SK-N-SH (cell line): ENCODE results near the gene WFDC9. TPM values are rescaled to one million over a fixed set of nuclear protein-coding genes. Genes with fewer than 3 reads are reported as not detected.

Experiments
- CTCF ChIA-PET: fragments of 300-600, 350-600 bp; formaldehyde crosslinking; extraction: SDS; loops from one replicate; lab custom pipeline; 2021; lab: Yijun Ruan, JAX
- POLR2A ChIA-PET: fragments of 350-600 bp; sonication (Branson Sonifier 250); formaldehyde crosslinking; extraction: SDS; loops from one replicate; lab custom pipeline; 2020; ENCODE audit warnings: antibody characterized with exemption, inconsistent platforms; lab: Yijun Ruan, JAX
- DNase-seq: peaks from one replicate; pipeline ENCODE4 v3.0.0; 2012
- H2AFZ ChIP-seq: fragments of 200-600 bp; sonication (generic); 2 replicates; pipeline ENCODE4 v1.8.1; 2016; ENCODE audit warnings: antibody characterized with exemption, mild to moderate bottlenecking, low read depth
- H3F3A ChIP-seq: fragments of 200-600 bp; sonication (generic); replicated peaks from 2 replicates; pipeline ENCODE3; 2016; ENCODE audit warnings: antibody characterized with exemption, mild to moderate bottlenecking; ENCODE audit not compliant: insufficient read depth
- H3K27ac ChIP-seq, 2 experiments: fragments of 200-500 bp in 1 of 2; fragments of 200-600 bp in 1 of 2; sonication (Bioruptor generic) in 1 of 2; sonication (generic), shearing (Covaris generic) in 1 of 2; 2 replicates each; pipeline versions ENCODE4 v1.5.1 to v1.6.1; 2014 to 2016; ENCODE audit warnings: low read depth in 2 of 2, inconsistent platforms in 1 of 2, low read length in 1 of 2, mild to moderate bottlenecking in 1 of 2, mixed read lengths in 1 of 2
- H3K27me3 ChIP-seq: fragments of 200-600 bp; sonication (generic), shearing (Covaris generic); 2 replicates; pipeline ENCODE4 v1.6.1; 2016; ENCODE audit warnings: mixed run types; ENCODE audit not compliant: insufficient read depth
- H3K36me3 ChIP-seq, 2 experiments: fragments of 200-500 bp in 1 of 2; fragments of 200-600 bp in 1 of 2; sonication (Bioruptor generic) in 1 of 2; sonication (generic) in 1 of 2; replicated peaks in 1 of 2; 2 replicates each; pipeline versions ENCODE3 to v1.5.1; 2014 to 2016; ENCODE audit warnings: low read length in 1 of 2, mild to moderate bottlenecking in 1 of 2; ENCODE audit not compliant: insufficient read depth in 2 of 2, control insufficient read depth in 1 of 2
- H3K4me1 ChIP-seq, 2 experiments: fragments of 200-500 bp in 1 of 2; fragments of 200-600 bp in 1 of 2; sonication (Bioruptor generic) in 1 of 2; sonication (generic), shearing (Covaris generic) in 1 of 2; 2 replicates each; pipeline versions ENCODE4 v1.5.1 to v1.6.1; 2014 to 2016; ENCODE audit warnings: low read depth in 1 of 2, low read length in 1 of 2, mixed run types in 1 of 2; ENCODE audit not compliant: insufficient read depth in 2 of 2, control insufficient read depth in 1 of 2
- H3K4me2 ChIP-seq: fragments of 200-600 bp; sonication (generic), shearing (Covaris generic); 2 replicates; pipeline ENCODE4 v1.6.1; 2017; ENCODE audit warnings: mixed run types
- H3K4me3 ChIP-seq, 2 experiments: fragments of 200-500 bp in 1 of 2; fragments of 200-600 bp in 1 of 2; sonication (Bioruptor generic) in 1 of 2; sonication (generic), shearing (Covaris generic) in 1 of 2; 2 replicates each; pipeline versions ENCODE4 v1.5.1 to v1.8.1; 2014 to 2016; ENCODE audit warnings: low read depth in 2 of 2, inconsistent platforms in 1 of 2, low read length in 1 of 2, mild to moderate bottlenecking in 1 of 2, mixed read lengths in 1 of 2, moderate library complexity in 1 of 2
- H3K79me2 ChIP-seq: fragments of 200-600 bp; sonication (generic); 2 replicates; pipeline ENCODE4 v1.8.1; 2017; ENCODE audit warnings: mild to moderate bottlenecking; ENCODE audit not compliant: insufficient read depth
- H3K9ac ChIP-seq: fragments of 200-600 bp; sonication (generic); 2 replicates; pipeline ENCODE4 v1.6.1; 2017; ENCODE audit warnings: mixed run types
- H3K9me2 ChIP-seq: fragments of 200-600 bp; sonication (generic); 2 replicates; pipeline ENCODE4 v1.6.1; 2017; ENCODE audit warnings: mixed run types
- H3K9me3 ChIP-seq: fragments of 200-600 bp; sonication (generic); 2 replicates; pipeline ENCODE4 v1.6.1; 2017; ENCODE audit warnings: mixed run types, mild to moderate bottlenecking, moderate library complexity
- H4K20me1 ChIP-seq: fragments of 200-600 bp; sonication (generic); 2 replicates; pipeline ENCODE4 v1.6.1; 2017; ENCODE audit warnings: mild to moderate bottlenecking, mixed run types; ENCODE audit not compliant: insufficient read depth
- CHD2 ChIP-seq: fragments of 150-350 bp; IDR thresholded peaks from 2 replicates; pipeline ENCODE4 v1.6.1; 2018; ENCODE audit warnings: low read length; ENCODE audit not compliant: partially characterized antibody
- EZH2phosphoT487 ChIP-seq: fragments of 200-600 bp; sonication (generic); IDR thresholded peaks from 2 replicates; pipeline ENCODE4 v1.6.1; 2017; ENCODE audit warnings: low read depth, mixed run types, mild to moderate bottlenecking, antibody characterized with exemption, moderate library complexity, borderline replicate concordance
- FOXJ3 ChIP-seq: sonication (generic); formaldehyde crosslinking; IDR thresholded peaks from 2 replicates; pipeline ENCODE4 v1.5.1; 2020; ENCODE audit warnings: mild to moderate bottlenecking, missing genetic modification reagents
- GABPA ChIP-seq: IDR thresholded peaks from 2 replicates; pipeline ENCODE4 v1.4.0; 2012; ENCODE audit warnings: low read depth, mild to moderate bottlenecking
- JUND ChIP-seq: IDR thresholded peaks from 2 replicates; pipeline ENCODE4 v1.4.0; 2012
- MAX ChIP-seq: IDR thresholded peaks from 2 replicates; pipeline ENCODE4 v1.4.0; 2012; ENCODE audit warnings: low read depth
- MXI1 ChIP-seq: IDR thresholded peaks from 2 replicates; pipeline ENCODE4 v1.6.1; 2012; ENCODE audit warnings: mild to moderate bottlenecking, low read depth, low read length, improper control_type of control experiment
- NFIC ChIP-seq: IDR thresholded peaks from 2 replicates; pipeline ENCODE4 v1.4.0; 2012; ENCODE audit warnings: borderline replicate concordance
- NRF1 ChIP-seq: IDR thresholded peaks from 2 replicates; pipeline ENCODE4 v1.6.1; 2012; ENCODE audit warnings: low read depth, mild to moderate bottlenecking, low read length
- RAD21 ChIP-seq: IDR thresholded peaks from 2 replicates; pipeline ENCODE4 v1.6.1; 2012; ENCODE audit warnings: mild to moderate bottlenecking, low read length
- RCOR1 ChIP-seq: fragments of 150-350 bp; IDR thresholded peaks from 2 replicates; pipeline ENCODE4 v1.6.1; 2017; ENCODE audit warnings: antibody characterized with exemption, low read length
- REST ChIP-seq: IDR thresholded peaks from 2 replicates; pipeline ENCODE4 v1.6.1; 2012; ENCODE audit warnings: mild to moderate bottlenecking, low read depth, low read length, moderate library complexity
- RFX5 ChIP-seq: IDR thresholded peaks from 2 replicates; pipeline ENCODE4 v1.6.1; 2012; ENCODE audit warnings: mild to moderate bottlenecking, improper control_type of control experiment, low read length
- RXRA ChIP-seq: IDR thresholded peaks from 2 replicates; pipeline ENCODE4 v1.4.0; 2012; ENCODE audit warnings: low read depth, mild to moderate bottlenecking, borderline replicate concordance
- SIN3A ChIP-seq: IDR thresholded peaks from 2 replicates; pipeline ENCODE4 v1.6.1; 2012; ENCODE audit warnings: low read depth, mild to moderate bottlenecking, low read length, moderate library complexity, borderline replicate concordance
- SMC3 ChIP-seq: IDR thresholded peaks from 2 replicates; pipeline ENCODE4 v1.6.1; 2012; ENCODE audit warnings: low read depth, low read length, improper control_type of control experiment
- TEAD4 ChIP-seq: IDR thresholded peaks from 2 replicates; pipeline ENCODE4 v1.4.0; 2012; ENCODE audit warnings: mild to moderate bottlenecking, borderline replicate concordance; ENCODE audit not compliant: insufficient read depth
- USF1 ChIP-seq: IDR thresholded peaks from 2 replicates; pipeline ENCODE4 v1.4.0; 2012; ENCODE audit warnings: low read depth, borderline replicate concordance
- USF2 ChIP-seq: fragments of 150-350 bp; IDR thresholded peaks from 2 replicates; pipeline ENCODE4 v1.6.1; 2017; ENCODE audit warnings: antibody characterized with exemption, low read length, low read depth, borderline replicate concordance
- YY1 ChIP-seq: IDR thresholded peaks from 2 replicates; pipeline ENCODE4 v1.4.0; 2012; ENCODE audit warnings: low read depth, mild to moderate bottlenecking
- WGBS: methylation state at CpG from one replicate; pipeline ENCODE4 v1.1.6; 2017; ENCODE audit warnings: low lambda C conversion rate; 5-methylcytosine and 5-hydroxymethylcytosine counted together
- polyA plus RNA-seq, 3 experiments: library from polyadenylated mRNA; depleted of rRNA; stranded (reverse); fragments of >200 nt; gene quantifications; 2 replicates each; pipeline ENCODE4 v1.2.3, GENCODE V29; 2012

WFDC9 gene
- polyA plus RNA-seq, 1 of the 3 experiments (the other 2 are of a cell fraction) = not detected

GRCh38 chr20:45593498-45593897 lies 37.6 kb downstream of the WFDC9 start:
- Histone ChIP-seq H3K4me2 (no peak overlapping the region), H3K27ac (no peak overlapping the region), H3K9me2 (no peaks in the 10 kb centered on the region), H3K79me2 (no peaks in the 10 kb centered on the region), H4K20me1 (no peaks in the 10 kb centered on the region), H3F3A (no peaks in the 10 kb centered on the region), H3K4me1 (no peaks in the 10 kb centered on the region), H3K4me3 (no peak overlapping the region), H2AFZ (no peak overlapping the region), H3K9me3 (no peaks in the 10 kb centered on the region), H3K36me3 (no peaks in the 10 kb centered on the region), H3K9ac (no peak overlapping the region), H3K27me3 (peaks cover 2% of the 10 kb centered on the region; the same call in 1 of the 2 replicates)
- DNase-seq = no peak
- TF ChIP-seq GABPA = no peak
- no peak for TF ChIP-seq RFX5
- no peak for TF ChIP-seq JUND
- no peak for TF ChIP-seq USF1
- TF ChIP-seq RXRA = no peak
- no peak for TF ChIP-seq FOXJ3 (CRISPR knock-in tag)
- no peak for TF ChIP-seq REST
- TF ChIP-seq NFIC = no peak
- no peak for TF ChIP-seq TEAD4
- TF ChIP-seq YY1 = no peak
- no peak for TF ChIP-seq USF2
- TF ChIP-seq MAX = no peak
- no peak for TF ChIP-seq NRF1
- TF ChIP-seq SIN3A = no peak
- TF ChIP-seq RCOR1 = no peak
- no peak for TF ChIP-seq MXI1
- no peak for TF ChIP-seq EZH2phosphoT487
- TF ChIP-seq CHD2 = no peak
- no peak for TF ChIP-seq SMC3
- TF ChIP-seq RAD21 = no peak
- POLR2A ChIA-PET = no interaction called here
- CTCF ChIA-PET = interaction anchor here (0.7 to 3.6 kb wide), 2 partner anchors 26 to 178 kb away, joined by 3 to 14 read pairs; no protein-coding TSS in a partner anchor
- WGBS = 3% methylated on average over 1 of the region's 1 CpG
